Right lobe of liver (tissue), 4 donors: Measurements from ENCODE around the gene LGALS9.
"Not testable (repeated sequence)": the region's sequence is repeated elsewhere in the genome, so short reads cannot be mapped to it uniquely, and the experiment has no call there.

Experiments used
- CTCF ChIP-seq, 4 donors: fragments of 200-600 bp in 3 of 4; fragments of 450-650 bp in 1 of 4; IDR thresholded peaks; one replicate each; pipeline versions ENCODE4 v1.5.1 to v1.8.0; 2016 to 2022; ENCODE audit warnings: antibody characterized with exemption in 4 of 4, mild to moderate bottlenecking in 2 of 4
- POLR2A ChIP-seq: fragments of 450-650 bp; IDR thresholded peaks from one replicate; pipeline ENCODE4 v1.6.1; 2017; ENCODE audit warnings: antibody characterized with exemption, mild to moderate bottlenecking
- donor health status: DM: no; HTN: no; CAD: no.
- donor health status: DM: no; HTN: no; CAD: no.
- donor health status: DM: no; HTN: yes; CAD: no.

GRCh38 chr17:27653449-27653971 lies 22.5 kb downstream of the LGALS9 start:
- not testable (repeated sequence) for TF ChIP-seq CTCF (IDR thresholded peaks at IDR 0.05); POLR2A
